GM21447 (cell line): Measurements from ENCODE around the gene BPIFB4.
"Not testable (repeated sequence)": the region's sequence is repeated elsewhere in the genome, so short reads cannot be mapped to it uniquely, and the experiment has no call there.

Source experiments
- ATAC-seq: cut with Tn5 transposase; IDR thresholded peaks from one replicate; pipeline ENCODE4 v1.9.1; 2021; ENCODE audit not compliant: unreplicated experiment

Gene BPIFB4

GRCh38 chr20:33079259-33079658 is at the start of gene BPIFB4:
Gene BPIFB4, plus strand, starts transcription at chr20:33079643. Its CDS starts 1,884 bp downstream, at chr20:33081527.
- no peak for ATAC-seq

DNA sequence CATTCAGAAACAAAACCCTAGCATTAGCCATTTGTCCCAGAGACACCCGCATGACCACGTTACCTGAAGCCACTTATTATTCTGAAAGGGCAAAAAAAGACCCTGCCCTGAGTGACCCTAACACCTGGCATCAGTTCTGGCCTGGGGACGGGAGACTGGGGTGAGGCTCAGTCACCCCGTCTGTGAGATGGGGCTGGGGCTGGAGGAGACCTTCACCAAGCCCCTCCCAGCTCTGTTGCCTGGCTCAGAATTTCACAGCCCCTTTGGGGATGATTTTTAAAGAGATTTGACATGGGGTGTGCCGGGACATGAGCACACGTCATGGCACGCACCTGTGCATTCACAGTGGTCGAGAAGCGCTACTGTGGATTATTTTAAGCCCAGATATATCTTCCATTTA is 49.4 kb upstream of the BPIFB4 start:
- no peak for ATAC-seq

- no peak for ATAC-seq
Observed at GRCh38 chr20:33030569-33030968, 48.9 kb upstream of the BPIFB4 start.

GRCh38 chr20:33031531-33031930 is 47.9 kb upstream of the BPIFB4 start, which contains the start of gene BPIFB6:
Gene BPIFB6, plus strand, starts transcription at chr20:33031648. Its CDS starts 0 bp downstream, at chr20:33031648.
- no peak for ATAC-seq

DNA sequence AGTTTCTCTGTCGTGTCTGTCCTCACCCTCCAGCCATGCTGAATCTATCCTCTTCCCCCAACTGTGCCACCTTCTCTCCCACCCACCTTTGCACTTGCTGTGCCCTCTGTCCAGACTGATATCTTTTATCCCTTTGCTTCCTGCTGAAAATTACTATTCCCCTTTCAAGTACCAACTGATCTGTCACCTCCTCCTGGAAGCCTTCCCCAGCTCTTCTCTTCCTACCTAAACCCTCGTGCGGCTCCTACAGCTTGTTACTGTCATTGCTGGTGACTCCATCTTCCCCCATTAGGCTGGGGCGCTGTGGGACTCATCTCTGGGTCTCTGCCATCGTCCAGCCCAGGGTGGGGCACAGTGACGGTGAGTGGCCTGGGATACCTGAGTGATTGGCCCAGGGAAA is 46.9 kb upstream of the BPIFB4 start:
- no peak for ATAC-seq

- ATAC-seq, result no peak
Observed at GRCh38 chr20:33033381-33033780, 46.1 kb upstream of the BPIFB4 start.

DNA sequence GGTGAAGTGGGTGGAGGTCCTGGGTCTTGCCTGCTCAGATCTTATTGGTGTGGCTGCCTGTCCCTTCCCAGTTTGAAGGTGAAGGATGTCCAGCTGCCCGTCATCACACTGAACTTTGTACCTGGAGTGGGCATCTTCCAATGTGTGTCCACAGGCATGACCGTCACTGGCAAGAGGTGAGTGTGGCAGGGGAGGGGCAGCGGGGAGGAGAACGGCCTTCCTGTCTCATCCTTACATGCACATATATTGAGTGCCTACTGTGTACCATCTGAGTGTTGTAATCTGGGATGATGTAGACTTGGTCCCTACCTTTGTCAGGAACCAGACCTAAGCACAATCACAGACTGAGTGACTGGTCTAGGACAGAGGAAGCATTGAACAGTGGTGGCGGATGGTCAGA is 45.3 kb upstream of the BPIFB4 start:
- ATAC-seq, result no peak

GRCh38 chr20:33034901-33035492 is 44.4 kb upstream of the BPIFB4 start:
- no peak for ATAC-seq

DNA sequence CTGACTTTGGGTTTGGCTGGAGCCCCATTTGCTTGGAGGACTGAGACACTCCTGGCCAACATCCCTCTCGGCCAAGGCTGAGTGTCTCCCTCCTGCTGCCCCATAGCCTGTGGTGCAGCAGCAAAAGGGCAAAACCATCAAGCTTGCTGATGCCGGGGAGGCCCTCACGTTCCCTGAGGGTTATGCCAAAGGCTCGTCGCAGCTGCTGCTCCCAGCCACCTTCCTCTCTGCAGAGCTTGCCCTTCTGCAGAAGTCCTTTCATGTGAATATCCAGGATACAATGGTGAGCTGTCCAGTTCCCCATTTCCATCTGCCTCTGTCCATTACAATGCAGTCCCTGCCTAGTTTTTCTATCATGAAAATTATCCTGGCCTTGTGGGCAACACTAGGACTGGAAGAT is 42.0 kb upstream of the BPIFB4 start:
- ATAC-seq, result no peak

- ATAC-seq, result no peak
Observed at GRCh38 chr20:33038243-33038642, 41.2 kb upstream of the BPIFB4 start.

DNA sequence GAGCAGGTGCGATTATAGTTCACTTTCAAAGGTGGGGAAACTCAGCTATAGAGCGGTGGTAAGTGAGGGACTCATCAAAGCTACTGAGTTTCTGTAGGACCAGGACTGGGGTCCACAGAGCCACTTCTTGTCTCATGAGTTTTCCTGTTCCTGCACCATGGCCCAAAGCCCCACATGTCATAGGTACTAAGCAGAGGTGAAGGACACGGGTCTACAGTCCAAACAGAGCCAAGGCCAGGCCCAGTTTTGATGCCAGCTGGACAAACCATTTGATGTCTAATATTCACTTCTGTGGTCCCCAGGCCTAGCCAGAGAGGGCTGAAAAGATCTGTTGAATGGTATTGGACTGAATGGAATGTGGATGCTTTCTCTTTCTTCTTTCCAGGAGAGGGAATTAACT is 37.0 kb upstream of the BPIFB4 start:
- no peak for ATAC-seq

GRCh38 chr20:33042983-33043730 is 36.3 kb upstream of the BPIFB4 start:
- ATAC-seq, result no peak

- no peak for ATAC-seq
Observed at GRCh38 chr20:33043731-33044181, 35.7 kb upstream of the BPIFB4 start.

GRCh38 chr20:33045129-33045721 is 34.2 kb upstream of the BPIFB4 start:
- ATAC-seq, result not testable (repeated sequence)

- ATAC-seq, result no peak
Observed at GRCh38 chr20:33046412-33046811, 33.0 kb upstream of the BPIFB4 start.

DNA sequence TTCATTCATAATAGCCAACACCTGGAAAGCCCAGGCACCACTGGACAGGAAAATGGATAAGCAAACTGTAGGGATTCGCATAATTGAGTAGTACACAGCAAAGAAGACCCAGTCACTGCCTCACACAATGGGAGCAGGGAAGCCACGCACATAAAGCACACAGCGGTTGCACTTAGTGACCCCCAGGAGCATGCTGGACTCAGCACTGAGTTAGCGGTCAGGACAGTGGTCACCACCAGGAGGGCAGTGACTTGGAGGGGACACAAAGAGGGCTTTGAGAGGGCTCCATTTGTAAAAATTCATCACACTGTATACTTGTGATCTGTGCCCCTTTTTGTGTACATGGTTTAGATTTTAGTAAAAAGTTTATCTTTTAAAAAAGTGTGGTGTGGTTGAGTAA is 28.1 kb upstream of the BPIFB4 start:
- ATAC-seq, result no peak

DNA sequence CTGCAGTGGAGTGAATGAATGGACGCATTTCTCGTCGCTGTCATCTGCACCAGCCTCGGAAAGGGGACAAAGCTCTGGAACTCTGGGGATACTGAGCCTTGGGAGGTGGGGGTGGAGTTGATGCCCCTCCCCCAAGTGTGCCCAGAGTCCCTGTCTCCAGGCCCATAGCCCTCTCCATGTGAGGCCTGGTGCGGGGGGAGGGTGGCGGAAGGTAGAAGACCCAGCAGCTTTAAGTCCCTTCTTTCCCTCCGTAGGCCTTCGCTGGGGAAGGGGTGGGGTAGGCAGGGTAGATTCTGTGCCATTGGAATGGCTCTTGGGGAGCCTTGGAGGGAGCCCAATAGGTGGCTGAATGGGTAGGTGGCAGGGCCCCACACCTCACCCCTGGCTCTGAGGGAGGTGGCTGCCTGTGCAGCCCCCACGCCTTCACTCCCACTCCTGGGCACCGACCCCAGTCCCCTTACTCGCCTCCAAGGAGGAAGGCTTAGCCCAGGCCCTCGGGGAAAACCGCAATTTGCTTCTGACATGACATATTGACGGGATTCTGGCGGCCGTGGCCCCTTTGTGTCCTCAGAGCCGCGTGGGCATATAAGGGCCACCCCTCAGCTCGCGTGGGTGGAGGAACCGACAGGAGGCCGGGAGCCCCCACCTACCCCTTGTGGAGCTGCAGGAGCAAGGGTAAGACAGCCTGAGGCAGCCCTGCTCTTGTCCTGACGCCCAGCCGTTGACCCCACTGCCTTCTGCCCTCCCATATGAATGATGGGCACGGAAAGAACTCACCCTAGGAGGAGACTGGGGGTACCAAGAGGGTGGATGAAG is 25.9 kb upstream of the BPIFB4 start, which contains the start of gene BPIFB3:
Gene BPIFB3 (plus strand): TSS at position 613 of the 816 bp plus-strand sequence. CDS start 1,533 bp downstream, outside the sequence.
- no peak for ATAC-seq

GRCh38 chr20:33054381-33054780 is 25.1 kb upstream of the BPIFB4 start:
- no peak for ATAC-seq

- no peak for ATAC-seq
Observed at GRCh38 chr20:33054791-33055190, 24.7 kb upstream of the BPIFB4 start.

- no peak for ATAC-seq
Observed at GRCh38 chr20:33059136-33059535, 20.3 kb upstream of the BPIFB4 start.

GRCh38 chr20:33059741-33060390 is 19.6 kb upstream of the BPIFB4 start:
- no peak for ATAC-seq
